Measurements from ENCODE around the gene GNAQ. TPM values are rescaled to one million over a fixed set of nuclear protein-coding genes. Genes with fewer than 3 reads are reported as not detected.

Gene GNAQ
- total and polyA plus RNA-seq, 2 of the 4 experiments (the other 2 are of a cell fraction) = 23.1 to 50.7 TPM

DNA sequence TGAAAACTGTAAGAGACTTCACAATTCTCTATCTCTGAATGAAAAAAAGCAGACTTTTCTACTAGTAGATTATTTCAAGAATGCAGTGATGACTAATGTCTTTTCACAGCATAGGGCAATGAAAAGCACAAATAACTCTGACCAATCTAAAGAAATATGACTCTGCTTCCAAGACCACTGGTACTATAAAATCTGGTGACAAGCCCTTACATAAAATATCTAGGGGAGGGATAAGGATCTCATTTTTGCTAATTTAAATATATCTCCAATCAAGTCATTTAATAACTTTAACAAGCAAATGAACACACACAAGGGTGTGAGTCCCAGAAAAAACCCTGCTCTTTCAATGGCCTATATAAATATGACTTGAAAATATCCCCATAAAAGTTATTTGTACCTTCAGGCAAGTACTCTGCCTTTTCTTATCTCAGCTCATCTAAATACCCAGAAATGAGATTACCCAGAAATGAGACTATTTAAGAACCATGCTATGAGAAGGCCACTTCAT, 105.2 kb downstream of the GNAQ start:
- H3K36me3 ChIP-seq (ENCODE audit: control insufficient read depth, insufficient read depth, low read length) = peaks cover 3% of the 10 kb centered on the region
- ChIA-PET CTCF (interaction anchor here (1.3 kb wide), 1 partner anchor 12 kb away, joined by 3 read pairs; no protein-coding TSS in a partner anchor), POLR2A (ENCODE audit: unreplicated experiment) (no interaction called here)
- no peak overlapping the region for H3K27ac ChIP-seq (ENCODE audit: insufficient read depth, low read length)
- H4K5ac ChIP-seq (ENCODE audit: low read depth, low read length) = no peak overlapping the region; the same call in 1 of the 2 replicates
- no peak overlapping the region for H4K8ac ChIP-seq (ENCODE audit: low read depth in 2 of 2, low read length in 2 of 2)
- H3K4me1 ChIP-seq (ENCODE audit: control insufficient read depth, insufficient read depth, low read length) = peaks cover 7% of the 10 kb centered on the region
- dilution Hi-C loops (cut with HindIII; ENCODE audit: low sequenced_read_pairs, unreplicated experiment) = no loop called here
- DNase-seq = peak; percentile 76
- no peak overlapping the region for H3K4ac ChIP-seq (ENCODE audit: low read depth, low read length)
- ATAC-seq (ENCODE audit: low read depth) = peak; percentile 87
- no peak overlapping the region for H2BK120ac ChIP-seq (ENCODE audit: low read depth, low read length)
- H3K79me1 ChIP-seq (ENCODE audit: low read depth in 1 of 2, low read length in 2 of 2) = peaks cover 34 to 48% of the 10 kb centered on the region in 2 experiments
- H3K18ac ChIP-seq (ENCODE audit: low read depth, low read length) = no peak overlapping the region
- H2BK20ac ChIP-seq (ENCODE audit: low read depth, low read length) = no peak overlapping the region
- H3K4me2 ChIP-seq (ENCODE audit: low read depth, low read length) = peak overlapping the region; percentile 55; the same call in 1 of the 2 replicates
- H2AFZ ChIP-seq (replicated peaks; ENCODE audit: low read length, poor library complexity) = no peak overlapping the region
- H3K14ac ChIP-seq (replicated peaks; ENCODE audit: low read depth, low read length) = no peak overlapping the region
- no peak overlapping the region for H4K91ac ChIP-seq (ENCODE audit: insufficient read depth, low read depth, low read length)
- no peak overlapping the region for H3K4me3 ChIP-seq (ENCODE audit: insufficient read depth, low read depth, low read length)
- no TSS peak for BruUV-seq (replicated peaks)
- H3K23ac ChIP-seq (ENCODE audit: low read depth, low read length) = no peak overlapping the region
- peaks cover 8% of the 10 kb centered on the region; the same call in 1 of the 2 replicates for H4K20me1 ChIP-seq (ENCODE audit: insufficient read depth, low read length)
- no peak overlapping the region for H2BK15ac ChIP-seq (ENCODE audit: low read depth, low read length)
- no peak overlapping the region for H2AK5ac ChIP-seq (ENCODE audit: low read depth, low read length)
- H3K27me3 ChIP-seq (ENCODE audit: control insufficient read depth, insufficient read depth, low read length) = no peaks in the 10 kb centered on the region
- H3K56ac ChIP-seq (ENCODE audit: extremely low read depth, insufficient read depth, low read length) = no peak overlapping the region
- no peak overlapping the region for H2AK9ac ChIP-seq (replicated peaks; ENCODE audit: low read depth, low read length, poor library complexity)
- intact Hi-C loops (cut with micrococcal nuclease) = no loop called here
- H3K9me3 ChIP-seq (ENCODE audit: control insufficient read depth, insufficient read depth, low read length) = no peaks in the 10 kb centered on the region
- no peak overlapping the region for H3K9ac ChIP-seq (ENCODE audit: low read depth, low read length)
- in situ Hi-C loops (cut with MboI; ENCODE audit: low sequenced_read_pairs) = no loop called here
- peaks cover 5% of the 10 kb centered on the region; the same call in 1 of the 2 replicates for H3K9me1 ChIP-seq (ENCODE audit: insufficient read depth, low read length)
- TF ChIP-seq FOS (IDR thresholded peaks at IDR 0.05; ENCODE audit: low read depth, low read length) (peak; percentile 45; the same call in 1 of the 2 replicates), RFX5 (IDR thresholded peaks at IDR 0.05; ENCODE audit: low read depth, low read length) (no peak)
- no peak overlapping the region for H2BK5ac ChIP-seq (ENCODE audit: low read depth, low read length, poor library complexity, severe bottlenecking)

Measured in IMR-90 (cell line).